Measurements from ENCODE around the gene DEAF1. TPM values are rescaled to one million over a fixed set of nuclear protein-coding genes. Genes with fewer than 3 reads are reported as not detected.
"Not testable (repeated sequence)": the region's sequence is repeated elsewhere in the genome, so short reads cannot be mapped to it uniquely, and the experiment has no call there.

Gene DEAF1
- total RNA-seq, 2 donors from 2014 or later = 15.5 to 26.6 TPM

DNA sequence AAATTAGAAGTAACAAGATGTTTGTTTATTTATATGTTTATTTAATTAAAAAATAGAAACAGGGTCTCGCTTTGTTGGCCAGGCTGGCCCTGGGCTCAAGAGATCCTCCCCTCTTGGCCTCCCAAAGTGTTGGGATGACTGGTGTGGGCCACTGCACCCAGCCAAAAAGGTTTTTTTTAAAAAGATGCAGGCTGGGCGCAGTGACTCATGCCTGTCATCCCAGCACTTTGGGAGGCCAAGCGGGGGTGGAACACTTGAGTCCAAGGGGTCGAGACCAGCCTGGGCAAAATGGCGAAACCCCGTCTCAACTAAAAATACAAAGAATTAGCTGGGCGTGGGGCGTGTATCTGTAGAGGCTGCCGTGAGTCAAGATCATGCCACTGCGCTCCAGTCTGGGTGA, 44.5 kb downstream of the DEAF1 start:
- TF ChIP-seq, protein P1, sequence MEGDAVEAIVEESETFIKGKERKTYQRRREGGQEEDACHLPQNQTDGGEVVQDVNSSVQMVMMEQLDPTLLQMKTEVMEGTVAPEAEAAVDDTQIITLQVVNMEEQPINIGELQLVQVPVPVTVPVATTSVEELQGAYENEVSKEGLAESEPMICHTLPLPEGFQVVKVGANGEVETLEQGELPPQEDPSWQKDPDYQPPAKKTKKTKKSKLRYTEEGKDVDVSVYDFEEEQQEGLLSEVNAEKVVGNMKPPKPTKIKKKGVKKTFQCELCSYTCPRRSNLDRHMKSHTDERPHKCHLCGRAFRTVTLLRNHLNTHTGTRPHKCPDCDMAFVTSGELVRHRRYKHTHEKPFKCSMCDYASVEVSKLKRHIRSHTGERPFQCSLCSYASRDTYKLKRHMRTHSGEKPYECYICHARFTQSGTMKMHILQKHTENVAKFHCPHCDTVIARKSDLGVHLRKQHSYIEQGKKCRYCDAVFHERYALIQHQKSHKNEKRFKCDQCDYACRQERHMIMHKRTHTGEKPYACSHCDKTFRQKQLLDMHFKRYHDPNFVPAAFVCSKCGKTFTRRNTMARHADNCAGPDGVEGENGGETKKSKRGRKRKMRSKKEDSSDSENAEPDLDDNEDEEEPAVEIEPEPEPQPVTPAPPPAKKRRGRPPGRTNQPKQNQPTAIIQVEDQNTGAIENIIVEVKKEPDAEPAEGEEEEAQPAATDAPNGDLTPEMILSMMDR (IDR thresholded peaks at IDR 0.05) = no peak
- no peak for DNase-seq (ENCODE audit: low spot score)
- H3K4me3 ChIP-seq = no peak overlapping the region
- no peaks in the 10 kb centered on the region for H3K27me3 ChIP-seq
- peaks cover 4% of the 10 kb centered on the region for H3K36me3 ChIP-seq
- no peak overlapping the region for H3K27ac ChIP-seq
- no peaks in the 10 kb centered on the region for H3K4me1 ChIP-seq
- no peaks in the 10 kb centered on the region for H3K9me3 ChIP-seq

DNA sequence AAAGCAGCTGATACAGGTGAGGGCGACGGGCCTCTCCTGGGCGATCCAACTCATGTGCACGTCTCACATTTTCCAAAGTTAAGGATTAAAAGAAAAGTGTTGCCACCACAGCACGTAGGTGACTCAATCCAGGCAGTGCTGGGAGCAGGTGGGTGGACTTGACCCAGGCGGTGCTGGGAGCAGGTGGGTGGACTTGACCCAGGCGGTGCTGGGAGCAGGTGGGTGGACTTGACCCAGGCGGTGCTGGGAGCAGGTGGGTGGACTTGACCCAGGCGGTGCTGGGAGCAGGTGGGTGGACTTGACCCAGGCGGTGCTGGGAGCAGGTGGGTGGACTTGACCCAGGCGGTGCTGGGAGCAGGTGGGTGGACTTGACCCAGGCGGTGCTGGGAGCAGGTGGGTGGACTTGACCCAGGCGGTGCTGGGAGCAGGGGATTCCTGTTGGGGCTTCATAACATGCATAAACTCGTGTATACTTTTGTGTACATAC, 47.3 kb downstream of the DEAF1 start:
- not testable (repeated sequence) for H3K4me1 ChIP-seq; H3K27me3 ChIP-seq; H3K27ac ChIP-seq; H3K4me3 ChIP-seq; H3K9me3 ChIP-seq; DNase-seq (ENCODE audit: low spot score)
- peaks cover 18% of the 10 kb centered on the region for H3K36me3 ChIP-seq

DNA sequence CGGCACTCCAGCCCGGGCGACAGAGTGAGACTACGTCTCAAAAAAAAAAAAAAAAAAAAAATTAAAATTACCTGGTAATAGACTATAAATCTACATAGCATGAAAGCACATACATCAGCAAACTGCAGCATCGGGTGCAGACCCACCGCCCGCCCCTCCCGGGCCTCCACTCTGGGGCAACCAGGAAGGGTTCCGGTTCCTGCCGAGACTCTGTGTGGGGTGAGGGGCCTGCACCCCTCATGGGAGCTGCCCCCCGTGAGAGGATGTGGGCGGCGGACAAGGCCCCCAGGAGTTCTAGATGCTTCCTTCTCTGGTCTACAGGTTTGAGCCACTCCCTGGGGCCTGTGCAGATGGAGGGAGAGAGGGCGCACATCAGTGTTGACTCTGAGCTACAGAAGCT, 48.8 kb downstream of the DEAF1 start:
- TF ChIP-seq, protein P1 (IDR thresholded peaks at IDR 0.05) = no peak
- Histone ChIP-seq H3K4me1 (no peaks in the 10 kb centered on the region), H3K36me3 (peaks cover 18% of the 10 kb centered on the region), H3K9me3 (no peaks in the 10 kb centered on the region), H3K27me3 (no peaks in the 10 kb centered on the region), H3K27ac (no peak overlapping the region), H3K4me3 (no peak overlapping the region)
- DNase-seq (ENCODE audit: low spot score) = no peak

DNA sequence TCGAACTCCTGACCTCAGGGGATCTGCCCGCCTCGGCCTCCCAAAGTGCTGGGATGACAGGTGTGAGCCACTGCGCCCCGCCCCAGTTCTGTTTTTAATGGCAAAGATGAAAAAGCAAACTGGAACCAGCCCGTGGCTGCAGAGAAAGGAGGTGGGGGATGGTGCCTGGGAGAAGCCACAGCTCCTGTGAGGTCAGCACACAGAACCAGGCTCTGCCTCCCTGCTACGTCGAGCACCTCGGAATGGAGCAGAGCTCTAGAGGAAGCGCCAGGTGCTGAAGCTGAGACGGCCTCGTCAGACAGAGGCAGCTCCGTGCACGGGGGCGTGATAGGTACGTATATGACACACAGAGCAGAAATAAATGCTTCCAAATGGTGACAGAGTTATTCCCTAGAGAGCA, 49.5 kb downstream of the DEAF1 start:
- DNase-seq (ENCODE audit: low spot score) = no peak
- Histone ChIP-seq H3K27ac (no peak overlapping the region), H3K9me3 (no peaks in the 10 kb centered on the region), H3K4me3 (no peak overlapping the region), H3K4me1 (no peaks in the 10 kb centered on the region), H3K27me3 (no peaks in the 10 kb centered on the region), H3K36me3 (peaks cover 14% of the 10 kb centered on the region)
- TF ChIP-seq, protein P1 (IDR thresholded peaks at IDR 0.05) = no peak

DNA sequence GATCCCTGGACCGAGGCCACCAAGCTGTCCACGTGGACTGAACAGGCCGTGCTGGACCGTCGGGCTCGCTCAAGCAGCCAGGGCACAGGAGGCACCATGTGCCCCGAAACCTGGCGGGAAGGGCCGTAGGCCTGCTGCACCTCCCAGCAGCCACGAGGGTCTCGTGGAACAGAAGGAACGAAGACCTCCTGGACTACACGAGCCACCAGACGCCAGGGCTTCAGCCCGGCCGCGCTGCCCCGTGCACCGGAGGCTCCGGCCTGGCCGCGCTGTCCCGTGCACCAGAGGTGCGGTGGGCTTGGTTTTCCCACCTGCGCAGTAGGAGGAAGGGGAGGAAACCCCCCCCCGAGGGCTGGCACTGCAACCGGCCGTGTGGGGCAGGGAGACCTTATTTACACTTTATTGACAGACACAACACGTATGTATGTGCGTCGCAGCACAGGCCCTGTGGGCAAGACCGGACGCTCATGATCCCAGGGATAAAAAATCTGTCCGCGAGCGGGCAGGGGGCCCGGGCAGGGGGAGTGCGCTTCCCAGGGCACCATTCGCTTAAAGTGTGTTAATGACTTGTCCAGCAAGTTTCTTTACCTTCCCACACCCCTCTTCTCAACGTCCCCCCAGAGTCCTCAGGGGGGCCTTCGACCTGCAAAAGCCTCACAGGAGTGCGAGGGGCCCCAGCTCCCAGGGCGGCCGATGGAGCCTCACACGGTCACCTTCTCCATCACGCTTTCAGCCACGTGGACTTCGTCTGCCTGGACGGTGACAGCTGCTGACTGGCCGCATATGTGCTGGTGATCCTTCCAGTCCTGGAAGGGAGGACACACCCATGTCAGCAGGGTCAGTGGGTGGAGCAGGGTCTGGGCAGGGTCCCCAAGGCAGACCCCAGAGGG, 50.9 kb downstream of the DEAF1 start:
- TF ChIP-seq, protein P1 (IDR thresholded peaks at IDR 0.05) = no peak
- H3K27me3 ChIP-seq = peaks cover 0 to 2% of the 10 kb centered on the region in 2 donors
- H3K4me1 ChIP-seq = peaks cover 0 to 3% of the 10 kb centered on the region in 2 donors
- no peak for DNase-seq (ENCODE audit: low spot score)
- no peak overlapping the region for H3K4me3 ChIP-seq
- no peak overlapping the region for H3K27ac ChIP-seq
- peaks cover 14% of the 10 kb centered on the region for H3K36me3 ChIP-seq
- no peaks in the 10 kb centered on the region for H3K9me3 ChIP-seq

DNA sequence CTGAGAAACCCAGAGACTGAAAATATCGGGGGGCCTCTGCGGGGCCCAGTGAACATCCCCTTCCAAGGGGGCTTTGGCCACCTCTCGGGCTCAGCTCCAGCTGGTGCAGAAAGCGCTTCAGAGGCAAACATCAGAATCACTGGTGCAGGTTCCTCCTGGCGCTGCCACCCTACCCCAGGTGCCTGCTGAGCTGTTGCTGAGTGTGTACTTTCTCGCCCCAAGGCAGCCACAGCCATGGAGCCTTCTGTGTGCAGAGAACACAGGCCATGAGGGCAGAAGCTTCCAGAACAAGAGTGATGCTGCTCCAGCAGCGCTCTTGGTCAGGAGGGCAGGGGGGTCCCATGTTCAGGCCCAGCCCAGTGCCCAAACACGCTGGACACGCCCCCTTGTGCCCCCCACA, 51.7 kb downstream of the DEAF1 start:
- no peak overlapping the region for H3K4me3 ChIP-seq
- H3K27me3 ChIP-seq = peaks cover 0 to 4% of the 10 kb centered on the region in 2 donors
- peaks cover 0 to 6% of the 10 kb centered on the region in 2 donors for H3K4me1 ChIP-seq
- TF ChIP-seq, protein P1 (IDR thresholded peaks at IDR 0.05) = no peak
- no peak for DNase-seq (ENCODE audit: low spot score)
- H3K27ac ChIP-seq = no peak overlapping the region
- H3K36me3 ChIP-seq = peaks cover 14% of the 10 kb centered on the region
- no peaks in the 10 kb centered on the region for H3K9me3 ChIP-seq
